RWPE2 (cell line): Measurements from ENCODE around the gene ZNF350.

Source experiments
- ATAC-seq: fragments of 200-7000 bp; cut with Tn5 transposase; 3 replicates; pipeline ENCODE4 v1.9.1; 2021; ENCODE audit warnings: low read depth
- DNase-seq: peaks from one replicate; pipeline ENCODE4 v3.0.0-alpha.2; 2020; ENCODE audit warnings: low spot score
- H3K27ac ChIP-seq: fragments of 450-650 bp; 2 replicates; pipeline ENCODE4 v1.5.1; 2017; ENCODE audit warnings: mild to moderate bottlenecking; ENCODE audit not compliant: poor library complexity, severe bottlenecking
- H3K27me3 ChIP-seq: fragments of 250-450 bp; sonication (Bioruptor Pico); 2 replicates; pipeline ENCODE4 v1.5.1; 2021; ENCODE audit warnings: mild to moderate bottlenecking, moderate library complexity; ENCODE audit not compliant: insufficient read depth, poor library complexity, severe bottlenecking
- H3K36me3 ChIP-seq: fragments of 250-450 bp; sonication (Bioruptor Pico); 2 replicates; pipeline ENCODE4 v1.5.1; 2020; ENCODE audit warnings: low read depth, mild to moderate bottlenecking, moderate library complexity
- H3K4me1 ChIP-seq: fragments of 250-450 bp; sonication (Bioruptor Pico); 2 replicates; pipeline ENCODE4 v1.5.1; 2021; ENCODE audit warnings: mild to moderate bottlenecking, moderate library complexity; ENCODE audit not compliant: insufficient read depth, poor library complexity, severe bottlenecking
- H3K4me3 ChIP-seq: fragments of 250-450 bp; sonication (Bioruptor Pico); 2 replicates; pipeline ENCODE4 v1.5.1; 2021; ENCODE audit warnings: mild to moderate bottlenecking, moderate library complexity; ENCODE audit not compliant: severe bottlenecking
- H3K9me3 ChIP-seq: fragments of 250-450 bp; sonication (Bioruptor Pico); 2 replicates; pipeline ENCODE4 v1.5.1; 2021; ENCODE audit warnings: mild to moderate bottlenecking, moderate library complexity; ENCODE audit not compliant: severe bottlenecking
- TF ChIP-seq, protein P1 (sequence below): fragments of 450-650 bp; IDR thresholded peaks from one replicate; pipeline ENCODE4 v1.5.1; 2017; ENCODE audit warnings: mild to moderate bottlenecking, moderate library complexity; ENCODE audit not compliant: poor library complexity, severe bottlenecking

ZNF350 gene

DNA sequence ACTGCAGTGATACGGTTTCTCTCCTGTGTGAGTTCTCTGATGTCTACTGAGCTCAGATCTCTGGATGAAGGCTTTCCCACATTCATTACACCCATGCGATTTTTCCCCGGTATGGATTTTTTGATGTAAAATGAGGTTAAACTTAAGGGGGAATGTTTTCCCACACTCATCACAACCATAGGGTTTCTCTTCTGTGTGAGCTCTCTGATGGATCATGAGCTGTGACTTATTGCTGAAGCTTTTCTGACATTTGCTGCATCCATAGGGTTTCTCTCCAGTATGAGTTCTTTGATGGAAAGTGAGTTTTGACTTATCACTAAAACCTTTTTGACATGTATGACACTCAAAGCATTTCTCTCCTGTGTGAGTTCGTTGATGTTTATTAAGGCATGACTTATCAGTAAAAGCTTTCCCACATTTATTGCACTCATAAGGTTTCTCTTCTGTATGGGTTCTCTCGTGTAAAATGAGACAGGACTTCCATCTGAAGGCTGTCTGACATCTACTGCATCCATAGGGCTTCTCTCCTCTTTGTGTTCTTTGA lies 71.2 kb downstream of the ZNF350 start:
- Histone ChIP-seq H3K4me3 (no peak overlapping the region), H3K4me1 (no peaks in the 10 kb centered on the region), H3K27ac (no peak overlapping the region), H3K36me3 (no peaks in the 10 kb centered on the region), H3K27me3 (no peaks in the 10 kb centered on the region), H3K9me3 (peaks cover 28% of the 10 kb centered on the region)
- TF ChIP-seq, protein P1, sequence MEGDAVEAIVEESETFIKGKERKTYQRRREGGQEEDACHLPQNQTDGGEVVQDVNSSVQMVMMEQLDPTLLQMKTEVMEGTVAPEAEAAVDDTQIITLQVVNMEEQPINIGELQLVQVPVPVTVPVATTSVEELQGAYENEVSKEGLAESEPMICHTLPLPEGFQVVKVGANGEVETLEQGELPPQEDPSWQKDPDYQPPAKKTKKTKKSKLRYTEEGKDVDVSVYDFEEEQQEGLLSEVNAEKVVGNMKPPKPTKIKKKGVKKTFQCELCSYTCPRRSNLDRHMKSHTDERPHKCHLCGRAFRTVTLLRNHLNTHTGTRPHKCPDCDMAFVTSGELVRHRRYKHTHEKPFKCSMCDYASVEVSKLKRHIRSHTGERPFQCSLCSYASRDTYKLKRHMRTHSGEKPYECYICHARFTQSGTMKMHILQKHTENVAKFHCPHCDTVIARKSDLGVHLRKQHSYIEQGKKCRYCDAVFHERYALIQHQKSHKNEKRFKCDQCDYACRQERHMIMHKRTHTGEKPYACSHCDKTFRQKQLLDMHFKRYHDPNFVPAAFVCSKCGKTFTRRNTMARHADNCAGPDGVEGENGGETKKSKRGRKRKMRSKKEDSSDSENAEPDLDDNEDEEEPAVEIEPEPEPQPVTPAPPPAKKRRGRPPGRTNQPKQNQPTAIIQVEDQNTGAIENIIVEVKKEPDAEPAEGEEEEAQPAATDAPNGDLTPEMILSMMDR = no peak
- DNase-seq (no peak), ATAC-seq (no peak)
